A549 (cell line): Measurements from ENCODE around the gene HNF4A. TPM values are rescaled to one million over a fixed set of nuclear protein-coding genes. Genes with fewer than 3 reads are reported as not detected.
A peak's percentile ranks its signal among the peaks of the same experiment; 100 is the strongest.
"Not testable (repeated sequence)": the region's sequence is repeated elsewhere in the genome, so short reads cannot be mapped to it uniquely, and the experiment has no call there.

ENCODE experiments used
- ATAC-seq, 2 experiments: fragments of 200-7000 bp in 1 of 2; fragments of >200 bp in 1 of 2; cut with Nextera tagmentation in 1 of 2; cut with Tn5 transposase in 1 of 2; 3 replicates each; pipeline versions ENCODE4 v1.8.0 to v1.9.1; 2018 to 2020; ENCODE audit warnings: mild to moderate bottlenecking in 1 of 2, moderate library complexity in 1 of 2
- CTCF ChIA-PET: fragments of 300-600 bp; sonication (Branson Sonifier 250); formaldehyde crosslinking; extraction: SDS; loops from one replicate; lab custom pipeline; 2021; ENCODE audit warnings: antibody characterized with exemption, inconsistent platforms; lab: Yijun Ruan, JAX
- POLR2A ChIA-PET: fragments of 350-600 bp; formaldehyde crosslinking; extraction: SDS; loops from one replicate; lab custom pipeline; 2021; ENCODE audit warnings: antibody characterized with exemption, inconsistent platforms; lab: Yijun Ruan, JAX
- DNase-seq, 2 experiments: peaks; one replicate each; pipeline versions ENCODE4 v3.0.0 to v3.0.0-alpha.2; 2011 to 2016; ENCODE audit warnings: low read depth in 1 of 2, low spot score in 1 of 2
- FAIRE-seq: peaks from 2 replicates; lab custom pipeline; 2011; peaks lifted over from hg19 to GRCh38; lab: Jason Lieb, UNC
- H3K27ac ChIP-seq, 2 experiments: fragments of >200 bp; sonication (Bioruptor Twin); formaldehyde crosslinking; 3 replicates each; pipeline ENCODE4 v1.5.1; 2016 to 2017
- H3K4me1 ChIP-seq: fragments of >200 bp; sonication (Bioruptor Twin); formaldehyde crosslinking; 3 replicates; pipeline ENCODE4 v1.6.1; 2016
- H3K4me2 ChIP-seq: fragments of >200 bp; sonication (Bioruptor Twin); formaldehyde crosslinking; 3 replicates; pipeline ENCODE4 v1.6.1; 2016
- H3K4me3 ChIP-seq: fragments of >200 bp; sonication (Bioruptor Twin); formaldehyde crosslinking; 3 replicates; pipeline ENCODE4 v1.5.1; 2016
- H3K9me3 ChIP-seq: fragments of >200 bp; sonication (Bioruptor Twin); formaldehyde crosslinking; 3 replicates; pipeline ENCODE4 v1.6.1; 2016
- CBX2 ChIP-seq: fragments of 200-600 bp; sonication (generic); IDR thresholded peaks from 2 replicates; pipeline ENCODE4 v1.6.1; 2016; ENCODE audit warnings: low read depth, mild to moderate bottlenecking, borderline replicate concordance
- CEBPB ChIP-seq, 2 experiments: fragments of >200 bp in 1 of 2; sonication (Bioruptor Twin) in 1 of 2; formaldehyde crosslinking in 1 of 2; IDR thresholded peaks; 2 replicates each; pipeline ENCODE4 v1.6.1; 2012 to 2016
- CHD2 ChIP-seq: fragments of 150-350 bp; IDR thresholded peaks from 2 replicates; pipeline ENCODE4 v1.6.1; 2014; ENCODE audit warnings: low read length; ENCODE audit not compliant: partially characterized antibody
- ESRRA ChIP-seq: fragments of 150-350 bp; IDR thresholded peaks from 2 replicates; pipeline ENCODE4 v1.6.1; 2014; ENCODE audit warnings: mild to moderate bottlenecking, low read length, borderline replicate concordance
- FOSB ChIP-seq: fragments of 250-450 bp; sonication (Bioruptor Pico); IDR thresholded peaks from 2 replicates; pipeline ENCODE4 v1.5.0; 2020; ENCODE audit warnings: mild to moderate bottlenecking, moderate library complexity
- FOXS1 ChIP-seq: fragments of 250-450 bp; sonication (Bioruptor Pico); IDR thresholded peaks from 2 replicates; pipeline ENCODE4 v1.5.0; 2020; ENCODE audit warnings: mild to moderate bottlenecking, moderate library complexity
- HES2 ChIP-seq: fragments of >200 bp; sonication (Bioruptor Twin); formaldehyde crosslinking; IDR thresholded peaks from 2 replicates; pipeline ENCODE4 v1.6.1; 2016
- HMGXB4 ChIP-seq: fragments of 250-450 bp; sonication (Bioruptor Pico); IDR thresholded peaks from 2 replicates; pipeline ENCODE4 v1.5.0; 2021; ENCODE audit warnings: mild to moderate bottlenecking, moderate library complexity, borderline replicate concordance
- HOXA7 ChIP-seq: fragments of 250-450 bp; sonication (Bioruptor Pico); IDR thresholded peaks from 2 replicates; pipeline ENCODE4 v1.5.0; 2020; ENCODE audit warnings: mild to moderate bottlenecking, moderate library complexity
- HOXB13 ChIP-seq: fragments of 250-450 bp; sonication (Bioruptor Pico); IDR thresholded peaks from 2 replicates; pipeline ENCODE4 v1.5.0; 2020; ENCODE audit warnings: low read depth, mild to moderate bottlenecking, moderate library complexity
- HOXB5 ChIP-seq: fragments of 250-450 bp; sonication (Bioruptor Pico); IDR thresholded peaks from 2 replicates; pipeline ENCODE4 v1.5.0; 2020; ENCODE audit warnings: mild to moderate bottlenecking, moderate library complexity
- JUN ChIP-seq, 2 experiments: fragments of >200 bp; sonication (Bioruptor Twin); formaldehyde crosslinking; IDR thresholded peaks; 2 replicates in 1 of 2; 3 replicates in 1 of 2; pipeline ENCODE4 v1.6.1; 2016 to 2017
- JUNB ChIP-seq: fragments of >200 bp; sonication (Bioruptor Twin); formaldehyde crosslinking; IDR thresholded peaks from 2 replicates; pipeline ENCODE4 v1.6.1; 2016
- KDM5A ChIP-seq: fragments of 200-600 bp; sonication (generic); IDR thresholded peaks from 2 replicates; pipeline ENCODE4 v1.6.1; 2016; ENCODE audit warnings: antibody characterized with exemption, mild to moderate bottlenecking
- MAFK ChIP-seq: fragments of 450-650 bp; IDR thresholded peaks from 2 replicates; pipeline ENCODE4 v1.6.1; 2014; ENCODE audit not compliant: partially characterized antibody
- MAZ ChIP-seq: fragments of 150-350 bp; IDR thresholded peaks from 2 replicates; pipeline ENCODE4 v1.6.1; 2014; ENCODE audit warnings: antibody characterized with exemption, low read depth, low read length, borderline replicate concordance
- NFE2L2 ChIP-seq: fragments of 150-350 bp; conservative IDR thresholded peaks from 2 replicates; pipeline ENCODE4 v1.6.1; 2014; ENCODE audit warnings: low read length
- NR3C1 ChIP-seq: fragments of >200 bp; sonication (Bioruptor Twin); formaldehyde crosslinking; IDR thresholded peaks from 3 replicates; pipeline ENCODE4 v1.6.1; 2017
- PHF8 ChIP-seq: fragments of 200-600 bp; sonication (generic); IDR thresholded peaks from 2 replicates; pipeline ENCODE4 v1.6.1; 2016; ENCODE audit warnings: low read depth, mild to moderate bottlenecking, antibody characterized with exemption, moderate library complexity, borderline replicate concordance
- RAD21 ChIP-seq, 2 experiments: fragments of >200 bp in 1 of 2; sonication (Bioruptor Twin) in 1 of 2; formaldehyde crosslinking in 1 of 2; IDR thresholded peaks in 1 of 2; conservative IDR thresholded peaks in 1 of 2; 2 replicates in 1 of 2; 3 replicates in 1 of 2; pipeline ENCODE4 v1.6.1; 2012 to 2018; ENCODE audit warnings: inconsistent platforms in 1 of 2
- RNF2 ChIP-seq: fragments of 200-600 bp; sonication (generic); IDR thresholded peaks from 2 replicates; pipeline ENCODE4 v1.6.1; 2016; ENCODE audit warnings: low read depth, mild to moderate bottlenecking, antibody characterized with exemption, moderate library complexity, borderline replicate concordance
- SMC3 ChIP-seq: fragments of >200 bp; sonication (Bioruptor Twin); formaldehyde crosslinking; IDR thresholded peaks from 3 replicates; pipeline ENCODE4 v1.6.1; 2018; ENCODE audit warnings: inconsistent platforms
- ZC3H11A ChIP-seq: fragments of 450-650 bp; IDR thresholded peaks from 2 replicates; pipeline ENCODE4 v1.6.1; 2014; ENCODE audit warnings: antibody characterized with exemption, mild to moderate bottlenecking
- WGBS: methylation state at CpG from one replicate; pipeline ENCODE4 v1.1.6; 2017; ENCODE audit errors: missing lambda C conversion rate; 5-methylcytosine and 5-hydroxymethylcytosine counted together
- polyA plus RNA-seq, 4 experiments: library from polyadenylated mRNA; depleted of rRNA in 3 of 4; stranded (reverse); fragments of >200 nt; fragmentation: RNase III in 1 of 4; extraction: RNeasy Plus Mini Kit Qiagen cat#74134 plus additional on column Dnase treatment in 1 of 4; gene quantifications; 2 replicates in 3 of 4; 3 replicates in 1 of 4; pipeline ENCODE4 v1.2.3, GENCODE V29; 2011 to 2017
- TF ChIP-seq, protein P1 (sequence below): IDR thresholded peaks from 2 replicates; pipeline ENCODE4 v1.6.1; 2012
- TF ChIP-seq, protein P2 (sequence below): fragments of 150-350 bp; IDR thresholded peaks from 2 replicates; pipeline ENCODE4 v1.6.1; 2014; ENCODE audit warnings: low read depth, mild to moderate bottlenecking, low read length

Gene HNF4A
- polyA plus RNA-seq, 2 of the 4 experiments (the other 2 are of a cell fraction) = 20.0 to 26.2 TPM

GRCh38 chr20:44324343-44324742 lies 31.2 kb upstream of the HNF4A start:
- no peak for FAIRE-seq
- CTCF ChIA-PET = interaction anchor here (1.1 to 15.2 kb wide), 5 partner anchors 12 to 134 kb away, joined by 3 to 134 read pairs (median 28); partner anchors contain the start of gene FITM2
- POLR2A ChIA-PET = no interaction called here
- H3K4me1 ChIP-seq = peaks cover 14% of the 10 kb centered on the region
- peak in 1 of 2 experiments; percentile 68 for DNase-seq
- H3K4me3 ChIP-seq = no peak overlapping the region
- peak; percentile 87 to 92; a peak in 5 of 6 replicates for ATAC-seq
- no peaks in the 10 kb centered on the region for H3K9me3 ChIP-seq
- no peak for TF ChIP-seq HOXB5 (CRISPR knock-in tag)
- no peak for TF ChIP-seq HOXA7 (CRISPR knock-in tag)
- TF ChIP-seq, protein P1, sequence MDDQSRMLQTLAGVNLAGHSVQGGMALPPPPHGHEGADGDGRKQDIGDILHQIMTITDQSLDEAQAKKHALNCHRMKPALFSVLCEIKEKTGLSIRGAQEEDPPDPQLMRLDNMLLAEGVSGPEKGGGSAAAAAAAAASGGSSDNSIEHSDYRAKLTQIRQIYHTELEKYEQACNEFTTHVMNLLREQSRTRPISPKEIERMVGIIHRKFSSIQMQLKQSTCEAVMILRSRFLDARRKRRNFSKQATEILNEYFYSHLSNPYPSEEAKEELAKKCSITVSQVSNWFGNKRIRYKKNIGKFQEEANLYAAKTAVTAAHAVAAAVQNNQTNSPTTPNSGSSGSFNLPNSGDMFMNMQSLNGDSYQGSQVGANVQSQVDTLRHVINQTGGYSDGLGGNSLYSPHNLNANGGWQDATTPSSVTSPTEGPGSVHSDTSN = no peak
- TF ChIP-seq HES2 = no peak
- no peak for TF ChIP-seq CHD2
- no peak for TF ChIP-seq SMC3
- TF ChIP-seq, protein P2, sequence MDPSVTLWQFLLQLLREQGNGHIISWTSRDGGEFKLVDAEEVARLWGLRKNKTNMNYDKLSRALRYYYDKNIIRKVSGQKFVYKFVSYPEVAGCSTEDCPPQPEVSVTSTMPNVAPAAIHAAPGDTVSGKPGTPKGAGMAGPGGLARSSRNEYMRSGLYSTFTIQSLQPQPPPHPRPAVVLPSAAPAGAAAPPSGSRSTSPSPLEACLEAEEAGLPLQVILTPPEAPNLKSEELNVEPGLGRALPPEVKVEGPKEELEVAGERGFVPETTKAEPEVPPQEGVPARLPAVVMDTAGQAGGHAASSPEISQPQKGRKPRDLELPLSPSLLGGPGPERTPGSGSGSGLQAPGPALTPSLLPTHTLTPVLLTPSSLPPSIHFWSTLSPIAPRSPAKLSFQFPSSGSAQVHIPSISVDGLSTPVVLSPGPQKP = no peak
- TF ChIP-seq HMGXB4 (CRISPR knock-in tag) = no peak
- TF ChIP-seq ZC3H11A = no peak
- TF ChIP-seq MAZ = no peak
- TF ChIP-seq RAD21 (conservative IDR thresholded peaks at IDR 0.05 in 1 of 2, IDR thresholded peaks at IDR 0.05 in 1 of 2) = no peak
- TF ChIP-seq NFE2L2 = no peak
- TF ChIP-seq ESRRA = no peak
- TF ChIP-seq CBX2 = no peak
- no peak for TF ChIP-seq KDM5A
- TF ChIP-seq RNF2 = no peak
- TF ChIP-seq NR3C1 = no peak
- no peak for TF ChIP-seq JUN (IDR thresholded peaks at IDR 0.05)
- no peak for TF ChIP-seq HOXB13 (CRISPR knock-in tag)
- no peak for TF ChIP-seq FOXS1 (CRISPR knock-in tag)
- 11% methylated on average over 1 of the region's 1 CpG for WGBS
- H3K4me2 ChIP-seq = peak overlapping the region; percentile 24; the same call in 2 of the 3 replicates
- H3K27ac ChIP-seq = peak overlapping the region; percentile 51 to 73; a peak in 5 of 6 replicates

DNA sequence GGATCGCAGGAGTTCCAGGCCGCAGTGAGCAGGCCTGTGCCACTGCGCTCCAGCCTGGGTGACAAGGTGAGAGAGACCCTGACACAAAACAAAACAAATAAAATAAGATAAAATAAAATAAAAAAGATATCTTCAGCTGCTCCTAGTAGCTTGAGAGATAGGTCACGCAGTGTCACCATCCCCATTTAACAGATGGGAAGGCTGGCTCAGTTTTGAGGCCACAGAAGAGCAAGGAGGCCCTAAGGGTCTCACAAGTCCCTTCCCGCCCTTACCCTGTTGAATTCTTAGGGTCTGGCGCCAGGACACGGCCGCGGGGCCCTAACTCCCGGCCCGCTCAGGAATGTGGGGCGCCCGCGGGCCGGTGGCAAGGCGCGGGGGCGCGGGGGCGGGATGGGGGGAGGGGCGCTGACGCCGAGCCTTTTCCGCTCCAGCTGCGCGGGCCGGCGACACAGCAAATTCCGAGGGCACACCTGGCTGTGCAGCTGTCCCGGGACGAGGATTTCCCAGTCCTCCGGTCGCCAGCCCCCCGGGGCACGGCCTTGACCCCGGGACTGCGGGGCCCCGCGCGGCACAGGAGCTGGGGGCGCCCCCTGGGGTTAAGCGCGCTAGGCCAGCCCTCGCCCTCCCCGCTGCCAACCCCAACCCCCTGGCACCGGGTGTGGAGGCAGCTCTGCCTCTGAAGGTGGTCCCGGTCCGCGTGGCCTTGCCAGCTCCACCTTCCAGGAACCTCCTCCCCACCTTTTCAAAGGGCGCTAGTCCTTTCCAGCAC lies 28.9 kb upstream of the HNF4A start:
- DNase-seq (no peak), FAIRE-seq (no peak), ATAC-seq (peak in 1 of 2 experiments; percentile 28; a peak in 1 of 6 replicates)
- H3K27ac ChIP-seq = peak overlapping the region; percentile 61 to 78
- H3K9me3 ChIP-seq = no peaks in the 10 kb centered on the region
- CTCF ChIA-PET = interaction anchor here (0.5 to 15.2 kb wide), 4 partner anchors 14 to 675 kb away, joined by 3 to 134 read pairs (median 54); partner anchors contain the start of gene FITM2
- H3K4me2 ChIP-seq = peak overlapping the region; percentile 67
- TF ChIP-seq HOXB13 (CRISPR knock-in tag) (no peak), CEBPB (IDR thresholded peaks at IDR 0.05) (no peak), JUNB (no peak), MAFK (no peak), HOXA7 (CRISPR knock-in tag) (no peak), PHF8 (no peak), HOXB5 (CRISPR knock-in tag) (no peak), FOSB (CRISPR knock-in tag) (no peak), HMGXB4 (CRISPR knock-in tag) (no peak), ZC3H11A (no peak)
- peak overlapping the region; percentile 24 for H3K4me3 ChIP-seq
- peaks cover 14% of the 10 kb centered on the region for H3K4me1 ChIP-seq
- 60% methylated on average over 35 of the region's 50 CpGs for WGBS
- POLR2A ChIA-PET = interaction anchor here (0.6 kb wide), 1 partner anchor 674 kb away, joined by 5 read pairs; no protein-coding TSS in a partner anchor

DNA sequence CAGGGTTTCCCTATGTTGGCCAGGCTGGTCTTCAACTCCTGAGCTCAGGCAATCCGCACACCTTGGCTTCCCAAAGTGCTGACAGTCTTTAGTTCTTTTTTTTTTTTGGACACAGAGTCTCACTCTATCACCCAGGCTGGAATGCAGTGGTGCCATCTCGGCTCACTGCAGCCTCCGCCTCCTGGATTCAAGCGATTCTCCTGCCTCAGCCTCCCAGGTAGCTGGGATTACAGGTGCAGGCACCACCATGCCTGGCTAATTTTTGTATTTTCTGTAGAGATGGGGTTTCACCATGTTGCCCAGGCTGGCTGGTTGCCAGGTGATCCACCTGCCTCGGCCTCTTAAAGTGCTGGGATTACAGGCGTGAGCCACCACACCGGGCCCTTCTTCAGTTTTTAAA lies 27.8 kb upstream of the HNF4A start:
- DNase-seq, H3K4me2 ChIP-seq, ATAC-seq, H3K4me3 ChIP-seq, H3K9me3 ChIP-seq, FAIRE-seq, POLR2A ChIA-PET, H3K27ac ChIP-seq: not testable (repeated sequence)
- peaks cover 14% of the 10 kb centered on the region for H3K4me1 ChIP-seq
- CTCF ChIA-PET = interaction anchor here (0.6 to 15.2 kb wide), 4 partner anchors 16 to 140 kb away, joined by 3 to 134 read pairs (median 54); partner anchors contain the start of gene FITM2
- 94% methylated on average over 7 of the region's 7 CpGs for WGBS
